Testis (tissue), 3 donors: ENCODE measurements around the gene GTF2A1. TPM values are rescaled to one million over a fixed set of nuclear protein-coding genes. Genes with fewer than 3 reads are reported as not detected.

Experiments used
- DNase-seq: peaks from one replicate; pipeline ENCODE4 v3.0.0-alpha.2; 2019
- H3K27ac ChIP-seq, 2 donors: fragments of 200-600 bp; sonication (generic); one replicate each; pipeline ENCODE4 v1.5.1; 2019
- H3K27me3 ChIP-seq: fragments of 200-600 bp; sonication (generic); one replicate; pipeline ENCODE4 v1.5.1; 2019
- H3K36me3 ChIP-seq: fragments of 200-600 bp; sonication (generic); one replicate; pipeline ENCODE4 v1.5.1; 2017; ENCODE audit warnings: low read depth; ENCODE audit errors: missing control alignments
- H3K4me1 ChIP-seq: fragments of 200-600 bp; sonication (generic); one replicate; pipeline ENCODE4 v1.5.1; 2019
- H3K4me3 ChIP-seq, 2 donors: fragments of 200-600 bp; sonication (generic); one replicate each; pipeline ENCODE4 v1.5.1; 2017 to 2019
- H3K9me3 ChIP-seq: fragments of 200-600 bp; sonication (generic); one replicate; pipeline ENCODE4 v1.5.1; 2017
- POLR2A ChIP-seq: fragments of 450-650 bp; IDR thresholded peaks from one replicate; pipeline ENCODE4 v1.6.1; 2017; ENCODE audit warnings: antibody characterized with exemption, mild to moderate bottlenecking, moderate library complexity
- WGBS, 2 donors: methylation state at CpG; one replicate each; pipeline ENCODE4 v1.1.5; 2018; 5-methylcytosine and 5-hydroxymethylcytosine counted together
- intact Hi-C: fragments of 100-400 bp; cut with DNase I; formaldehyde crosslinking; loops from one replicate; pipeline ENCODE4 v1.15.1; 2023; ENCODE audit warnings: low total_unique reads
- polyA plus RNA-seq: library from polyadenylated mRNA; stranded (reverse); fragments of 350-450 nt; fragmentation: Illumina TruSeq; extraction: RNeasy Lipid Tissue Mini Kit (QIAGEN cat#74804); gene quantifications from one replicate; pipeline ENCODE4 v1.2.3, GENCODE V29; 2014; ENCODE audit warnings: low read depth, low replicate concordance; ENCODE audit not compliant: insufficient read depth
- total RNA-seq, 2 donors: library from RNA; depleted of rRNA; stranded (reverse); fragments of >200 nt; gene quantifications; one replicate each; pipeline ENCODE4 v1.2.3, GENCODE V29; 2016
- TF ChIP-seq, protein P1 (sequence below), 3 experiments: fragments of 450-650 bp in 2 of 3; fragments of 200-600 bp in 1 of 3; sonication (generic) in 1 of 3; IDR thresholded peaks; one replicate each; pipeline ENCODE4 v1.5.1; 2016 to 2019; ENCODE audit warnings: antibody characterized with exemption in 3 of 3, mild to moderate bottlenecking in 2 of 3, moderate library complexity in 1 of 3

Gene GTF2A1
- total and polyA plus RNA-seq, 3 donors from 2014 or later = 50.2 to 66.0 (median 52.9) TPM

DNA sequence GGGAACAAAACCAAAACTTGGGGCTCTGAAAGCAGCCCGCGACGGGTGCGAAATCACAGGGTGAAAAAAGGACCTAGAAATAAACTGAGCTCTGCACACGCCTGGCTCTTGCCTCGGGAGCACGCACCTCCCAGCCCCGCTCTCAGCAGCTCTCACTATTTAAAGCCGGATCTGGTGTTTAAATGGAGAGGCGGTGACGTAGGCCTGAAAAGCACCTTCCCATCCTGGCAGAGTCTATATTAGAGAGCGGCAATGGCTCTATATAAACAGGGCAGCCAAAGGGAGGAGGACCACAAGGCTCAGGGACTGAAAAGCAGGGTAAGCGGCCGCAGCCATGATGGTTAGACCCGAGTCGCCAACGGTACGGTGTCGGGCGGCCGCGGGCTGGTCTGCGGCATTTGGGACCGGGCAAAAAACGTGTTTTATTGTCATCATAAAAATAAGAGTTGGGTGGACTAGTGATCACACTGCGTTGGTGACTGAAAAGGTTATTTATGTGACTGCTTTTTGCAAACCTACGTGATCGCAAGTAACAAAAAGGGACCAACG lies 1.5 kb downstream of the GTF2A1 start:
- TF ChIP-seq, protein P1, sequence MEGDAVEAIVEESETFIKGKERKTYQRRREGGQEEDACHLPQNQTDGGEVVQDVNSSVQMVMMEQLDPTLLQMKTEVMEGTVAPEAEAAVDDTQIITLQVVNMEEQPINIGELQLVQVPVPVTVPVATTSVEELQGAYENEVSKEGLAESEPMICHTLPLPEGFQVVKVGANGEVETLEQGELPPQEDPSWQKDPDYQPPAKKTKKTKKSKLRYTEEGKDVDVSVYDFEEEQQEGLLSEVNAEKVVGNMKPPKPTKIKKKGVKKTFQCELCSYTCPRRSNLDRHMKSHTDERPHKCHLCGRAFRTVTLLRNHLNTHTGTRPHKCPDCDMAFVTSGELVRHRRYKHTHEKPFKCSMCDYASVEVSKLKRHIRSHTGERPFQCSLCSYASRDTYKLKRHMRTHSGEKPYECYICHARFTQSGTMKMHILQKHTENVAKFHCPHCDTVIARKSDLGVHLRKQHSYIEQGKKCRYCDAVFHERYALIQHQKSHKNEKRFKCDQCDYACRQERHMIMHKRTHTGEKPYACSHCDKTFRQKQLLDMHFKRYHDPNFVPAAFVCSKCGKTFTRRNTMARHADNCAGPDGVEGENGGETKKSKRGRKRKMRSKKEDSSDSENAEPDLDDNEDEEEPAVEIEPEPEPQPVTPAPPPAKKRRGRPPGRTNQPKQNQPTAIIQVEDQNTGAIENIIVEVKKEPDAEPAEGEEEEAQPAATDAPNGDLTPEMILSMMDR (IDR thresholded peaks at IDR 0.05) = no peak
- TF ChIP-seq POLR2A = peak; percentile 94
- peaks cover 32% of the 10 kb centered on the region for H3K4me1 ChIP-seq
- intact Hi-C loops = no loop called here
- no peaks in the 10 kb centered on the region for H3K27me3 ChIP-seq
- DNase-seq = peak; percentile 97
- peak overlapping the region; percentile 99 for H3K27ac ChIP-seq
- H3K9me3 ChIP-seq = no peaks in the 10 kb centered on the region
- H3K36me3 ChIP-seq = no peaks in the 10 kb centered on the region
- H3K4me3 ChIP-seq = peak overlapping the region; percentile 90 to 94
- WGBS, 2 donors = 0% methylated on average over 29 of the region's 29 CpGs

- no peak overlapping the region for H3K4me3 ChIP-seq
- H3K4me1 ChIP-seq = no peaks in the 10 kb centered on the region
- H3K9me3 ChIP-seq = no peaks in the 10 kb centered on the region
- no peaks in the 10 kb centered on the region for H3K27me3 ChIP-seq
- TF ChIP-seq, protein P1 (IDR thresholded peaks at IDR 0.05) = no peak
- TF ChIP-seq POLR2A = no peak
- H3K27ac ChIP-seq = no peak overlapping the region
- DNase-seq = no peak
- intact Hi-C loops = no loop called here
- no peaks in the 10 kb centered on the region for H3K36me3 ChIP-seq
- WGBS, 2 donors = 51 to 73% methylated on average over 2 of the region's 2 CpGs
Observed at GRCh38 chr14:81211844-81212243, 8.9 kb downstream of the GTF2A1 start.

DNA sequence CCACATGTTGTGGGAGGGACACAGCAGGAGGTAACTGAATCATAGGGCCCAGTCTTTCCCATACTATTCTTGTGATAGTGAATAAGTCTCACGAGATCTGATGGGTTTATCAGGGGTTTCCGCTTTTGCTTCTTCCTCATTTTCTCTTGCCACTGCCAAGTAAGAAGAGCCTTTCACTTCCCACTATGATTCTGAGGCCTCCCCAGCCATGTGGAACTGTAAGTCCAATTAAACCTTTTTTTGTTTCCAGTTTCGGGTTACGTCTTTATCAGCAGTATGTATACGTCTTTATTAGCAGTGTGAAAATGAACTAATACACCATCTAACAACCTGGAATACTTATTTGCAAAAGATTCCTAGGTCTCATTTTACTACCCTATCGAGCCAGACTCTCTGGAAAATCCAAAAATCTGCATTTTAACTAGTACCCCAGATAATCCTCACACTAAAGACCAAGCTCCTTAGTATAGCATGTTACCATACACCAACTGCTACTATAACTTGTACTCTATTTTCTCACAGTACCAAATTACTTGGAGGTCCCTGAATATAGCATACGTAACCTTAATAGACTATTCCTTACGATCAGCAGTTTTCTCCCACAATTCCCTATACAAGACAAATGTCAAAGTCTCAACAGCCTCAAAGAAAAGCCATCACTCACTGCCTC lies 11.5 kb downstream of the GTF2A1 start:
- intact Hi-C loops = no loop called here
- DNase-seq = no peak
- H3K27me3 ChIP-seq = no peaks in the 10 kb centered on the region
- H3K4me3 ChIP-seq = no peak overlapping the region
- H3K27ac ChIP-seq = no peak overlapping the region
- TF ChIP-seq, protein P1 (IDR thresholded peaks at IDR 0.05) = no peak
- TF ChIP-seq POLR2A = no peak
- no peaks in the 10 kb centered on the region for H3K4me1 ChIP-seq
- WGBS, 2 donors = 75 to 76% methylated on average over 8 of the region's 8 CpGs
- H3K36me3 ChIP-seq = no peaks in the 10 kb centered on the region
- no peaks in the 10 kb centered on the region for H3K9me3 ChIP-seq

DNA sequence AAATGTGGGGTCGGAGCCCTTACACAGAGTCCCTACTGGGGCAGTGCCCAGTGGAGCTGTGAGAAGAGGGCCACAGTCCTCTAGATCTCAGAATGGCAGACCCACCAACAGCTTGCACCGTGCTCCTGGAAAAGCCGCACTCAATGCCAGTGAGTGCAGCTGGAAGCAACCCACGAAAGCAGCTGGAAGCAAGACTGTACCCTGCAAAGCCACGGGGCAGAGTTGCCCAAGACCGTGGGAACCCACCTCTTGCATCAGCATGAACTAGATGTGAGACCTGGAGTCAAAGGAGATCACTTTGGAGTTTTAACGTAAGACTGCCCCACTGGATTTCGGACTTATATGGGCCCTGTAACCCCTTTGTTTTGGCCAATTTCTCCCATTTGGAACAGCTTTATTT lies 12.3 kb downstream of the GTF2A1 start:
- 93 to 98% methylated on average over 5 to 8 of the region's 8 CpGs for WGBS, 2 donors
- Histone ChIP-seq H3K27me3 (no peaks in the 10 kb centered on the region), H3K36me3 (no peaks in the 10 kb centered on the region), H3K27ac (no peak overlapping the region), H3K4me1 (no peaks in the 10 kb centered on the region), H3K4me3 (no peak overlapping the region), H3K9me3 (no peaks in the 10 kb centered on the region)
- DNase-seq = no peak
- intact Hi-C loops = no loop called here
- TF ChIP-seq, protein P1 (IDR thresholded peaks at IDR 0.05) = no peak
- TF ChIP-seq POLR2A = no peak

GRCh38 chr14:81206115-81206514 lies 14.6 kb downstream of the GTF2A1 start:
- Histone ChIP-seq H3K4me1 (no peaks in the 10 kb centered on the region), H3K36me3 (no peaks in the 10 kb centered on the region), H3K27me3 (no peaks in the 10 kb centered on the region), H3K27ac (no peak overlapping the region), H3K9me3 (no peaks in the 10 kb centered on the region), H3K4me3 (no peak overlapping the region)
- DNase-seq = no peak
- intact Hi-C loops = no loop called here
- no peak for TF ChIP-seq POLR2A
- TF ChIP-seq, protein P1 (IDR thresholded peaks at IDR 0.05) = no peak
- 91 to 94% methylated on average over 4 of the region's 4 CpGs for WGBS, 2 donors
